Globus pallidus (tissue), 1 donor: ENCODE results near the gene KRT6C.
"Not testable (repeated sequence)": the region's sequence is repeated elsewhere in the genome, so short reads cannot be mapped to it uniquely, and the experiment has no call there.

Experiments used
- DNase-seq: peaks from one replicate; pipeline ENCODE4 v3.0.0-alpha.2; 2015; ENCODE audit warnings: low spot score

KRT6C gene

GRCh38 chr12:52499806-52500560, 26.4 kb upstream of the KRT6C start:
- DNase-seq = no peak

GRCh38 chr12:52498946-52499345, 25.3 kb upstream of the KRT6C start:
- no peak for DNase-seq

GRCh38 chr12:52497975-52498374, 24.4 kb upstream of the KRT6C start:
- no peak for DNase-seq

GRCh38 chr12:52496590-52497071, 23.0 kb upstream of the KRT6C start:
- no peak for DNase-seq

GRCh38 chr12:52496054-52496453, 22.4 kb upstream of the KRT6C start:
- DNase-seq = no peak

- no peak for DNase-seq
Observed at GRCh38 chr12:52495389-52495788, 21.8 kb upstream of the KRT6C start.

GRCh38 chr12:52494518-52494917, 20.9 kb upstream of the KRT6C start:
- DNase-seq = no peak

- no peak for DNase-seq
Observed at GRCh38 chr12:52494100-52494499, 20.5 kb upstream of the KRT6C start.

GRCh38 chr12:52493172-52493571, 19.6 kb upstream of the KRT6C start, which contains the start of gene KRT6A:
KRT6A (minus strand) TSS chr12:52493257; CDS start chr12:52493188, 69 bp downstream.
- no peak for DNase-seq

GRCh38 chr12:52492405-52492804, 18.8 kb upstream of the KRT6C start:
- DNase-seq = not testable (repeated sequence)

GRCh38 chr12:52491495-52491894, 17.9 kb upstream of the KRT6C start:
- not testable (repeated sequence) for DNase-seq

GRCh38 chr12:52488736-52489135, 15.1 kb upstream of the KRT6C start:
- DNase-seq = no peak

- DNase-seq = not testable (repeated sequence)
Observed at GRCh38 chr12:52487744-52488443, 14.3 kb upstream of the KRT6C start.

- no peak for DNase-seq
Observed at GRCh38 chr12:52487211-52487610, 13.6 kb upstream of the KRT6C start.

- DNase-seq = no peak
Observed at GRCh38 chr12:52486166-52487105, 12.8 kb upstream of the KRT6C start.

GRCh38 chr12:52480073-52480472, 6.5 kb upstream of the KRT6C start:
- DNase-seq = no peak

GRCh38 chr12:52477651-52478050, 4.0 kb upstream of the KRT6C start:
- DNase-seq = no peak

- DNase-seq = no peak
Observed at GRCh38 chr12:52474212-52474611, 607 bp upstream of the KRT6C start.

GRCh38 chr12:52469853-52470252, 3.8 kb downstream of the KRT6C start:
- DNase-seq = no peak

GRCh38 chr12:52464897-52465296, 8.7 kb downstream of the KRT6C start:
- no peak for DNase-seq

- no peak for DNase-seq
Observed at GRCh38 chr12:52461693-52462092, 11.9 kb downstream of the KRT6C start.

GRCh38 chr12:52458861-52459260, 14.7 kb downstream of the KRT6C start:
- no peak for DNase-seq
